Ascending aorta (tissue), 2 donors: ENCODE results near the gene GALNT18. TPM values are rescaled to one million over a fixed set of nuclear protein-coding genes. Genes with fewer than 3 reads are reported as not detected.

Source experiments
- DNase-seq, 2 donors: peaks; one replicate each; pipeline ENCODE4 v3.0.0-alpha.2; 2019; ENCODE audit warnings: low spot score in 2 of 2
- H3K27ac ChIP-seq, 2 donors: fragments of 200-600 bp; sonication (generic); one replicate each; pipeline ENCODE4 v1.5.1; 2016 to 2017; ENCODE audit warnings: mild to moderate bottlenecking in 1 of 2
- H3K27me3 ChIP-seq: fragments of 200-600 bp; sonication (generic); one replicate; pipeline ENCODE4 v1.5.1; 2017
- H3K36me3 ChIP-seq, 2 donors: fragments of 200-600 bp; sonication (generic); one replicate each; pipeline ENCODE4 v1.5.1; 2016
- H3K4me1 ChIP-seq, 2 donors: fragments of 200-600 bp; sonication (generic); one replicate each; pipeline ENCODE4 v1.5.1; 2016 to 2017; ENCODE audit warnings: mild to moderate bottlenecking in 1 of 2
- H3K4me3 ChIP-seq, 2 donors: fragments of 200-600 bp; sonication (generic); one replicate each; pipeline ENCODE4 v1.5.1; 2016 to 2017; ENCODE audit warnings: mild to moderate bottlenecking in 1 of 2
- H3K9me3 ChIP-seq, 2 donors: fragments of 200-600 bp; sonication (generic); one replicate each; pipeline ENCODE4 v1.5.1; 2016
- CTCF ChIP-seq, 3 experiments: fragments of 200-600 bp in 2 of 3; fragments of 450-650 bp in 1 of 3; sonication (generic) in 2 of 3; IDR thresholded peaks; one replicate each; pipeline ENCODE4 v1.5.1; 2016 to 2019; ENCODE audit warnings: antibody characterized with exemption in 3 of 3, mild to moderate bottlenecking in 1 of 3, moderate library complexity in 1 of 3
- intact Hi-C: fragments of 100-400 bp; cut with DNase I; formaldehyde crosslinking; loops from one replicate; pipeline ENCODE4 v1.15.1; 2023
- total RNA-seq: library from RNA; depleted of rRNA; stranded (reverse); fragments of >200 nt; gene quantifications from one replicate; pipeline ENCODE4 v1.1.0, GENCODE V29; 2016

Gene GALNT18
- total RNA-seq, 1 donor from 2014 or later: 53.5 TPM

GRCh38 chr11:11537372-11537771 lies 84.4 kb downstream of the GALNT18 start:
- Histone ChIP-seq H3K4me3 (no peak overlapping the region), H3K9me3 (no peaks in the 10 kb centered on the region), H3K27ac (peak overlapping the region; percentile 54 to 60), H3K4me1 (peaks cover 12 to 56% of the 10 kb centered on the region in 2 donors), H3K27me3 (no peaks in the 10 kb centered on the region), H3K36me3 (no peaks in the 10 kb centered on the region)
- no peak for TF ChIP-seq CTCF (IDR thresholded peaks at IDR 0.05)
- intact Hi-C loops: no loop called here
- DNase-seq: no peak

- H3K27ac ChIP-seq: no peak overlapping the region
- no peak for TF ChIP-seq CTCF (IDR thresholded peaks at IDR 0.05)
- H3K9me3 ChIP-seq: no peaks in the 10 kb centered on the region
- H3K4me1 ChIP-seq: peaks cover 12 to 56% of the 10 kb centered on the region in 2 donors
- intact Hi-C loops: no loop called here
- no peak overlapping the region for H3K4me3 ChIP-seq
- H3K36me3 ChIP-seq: no peaks in the 10 kb centered on the region
- H3K27me3 ChIP-seq: no peaks in the 10 kb centered on the region
- no peak for DNase-seq
These were observed 85.2 kb downstream of the GALNT18 start for GRCh38 chr11:11536650-11537049.

GRCh38 chr11:11535611-11536010 lies 86.2 kb downstream of the GALNT18 start:
- peaks cover 12 to 60% of the 10 kb centered on the region in 2 donors for H3K4me1 ChIP-seq
- H3K9me3 ChIP-seq: no peaks in the 10 kb centered on the region
- intact Hi-C loops: no loop called here
- no peak overlapping the region for H3K4me3 ChIP-seq
- no peaks in the 10 kb centered on the region for H3K36me3 ChIP-seq
- H3K27me3 ChIP-seq: no peaks in the 10 kb centered on the region
- no peak for TF ChIP-seq CTCF (IDR thresholded peaks at IDR 0.05)
- DNase-seq: no peak
- H3K27ac ChIP-seq: no peak overlapping the region

- Histone ChIP-seq H3K27ac (no peak overlapping the region), H3K9me3 (no peaks in the 10 kb centered on the region), H3K27me3 (no peaks in the 10 kb centered on the region), H3K4me1 (peaks cover 12 to 60% of the 10 kb centered on the region in 2 donors), H3K36me3 (no peaks in the 10 kb centered on the region), H3K4me3 (no peak overlapping the region)
- DNase-seq: peak in 1 of 2 donors; percentile 75
- no peak for TF ChIP-seq CTCF (IDR thresholded peaks at IDR 0.05)
- intact Hi-C loops: loop anchor here (5.0 kb wide), 1 partner anchor 63 kb away; no protein-coding TSS in a partner anchor
These were observed 86.8 kb downstream of the GALNT18 start for GRCh38 chr11:11534981-11535380.

- Histone ChIP-seq H3K27me3 (no peaks in the 10 kb centered on the region), H3K36me3 (no peaks in the 10 kb centered on the region), H3K27ac (no peak overlapping the region), H3K9me3 (no peaks in the 10 kb centered on the region), H3K4me1 (peaks cover 11 to 51% of the 10 kb centered on the region in 2 donors), H3K4me3 (no peak overlapping the region)
- no peak for TF ChIP-seq CTCF (IDR thresholded peaks at IDR 0.05)
- intact Hi-C loops: loop anchor here (5.0 kb wide), 1 partner anchor 61 kb away; no protein-coding TSS in a partner anchor
- DNase-seq: no peak
These were observed 88.1 kb downstream of the GALNT18 start for GRCh38 chr11:11533751-11534150.

GRCh38 chr11:11533057-11533456 lies 88.7 kb downstream of the GALNT18 start:
- DNase-seq: no peak
- Histone ChIP-seq H3K36me3 (no peaks in the 10 kb centered on the region), H3K27ac (no peak overlapping the region), H3K27me3 (no peaks in the 10 kb centered on the region), H3K4me1 (peaks cover 5 to 44% of the 10 kb centered on the region in 2 donors), H3K9me3 (no peaks in the 10 kb centered on the region), H3K4me3 (no peak overlapping the region)
- intact Hi-C loops: loop anchor here (5.0 kb wide), 1 partner anchor 61 kb away; no protein-coding TSS in a partner anchor
- TF ChIP-seq CTCF (IDR thresholded peaks at IDR 0.05): no peak
